OCI-LY1 (cell line): Measurements from ENCODE around the gene VSTM4.

Source experiments
- EZH2 ChIP-seq: fragments of 200-600 bp; sonication (generic), shearing (Covaris generic); IDR thresholded peaks from 2 replicates; pipeline ENCODE4 v1.8.0; 2017; ENCODE audit warnings: borderline replicate concordance, mixed run types, mild to moderate bottlenecking, antibody characterized with exemption, low read length, moderate library complexity, mixed read lengths
- TF ChIP-seq, protein P1 (sequence below): fragments of 200-600 bp; sonication (generic), shearing (Covaris generic); IDR thresholded peaks from 2 replicates; pipeline ENCODE4 v1.5.1; 2017; ENCODE audit warnings: mild to moderate bottlenecking, antibody characterized with exemption, low read length, moderate library complexity, mixed read lengths

DNA sequence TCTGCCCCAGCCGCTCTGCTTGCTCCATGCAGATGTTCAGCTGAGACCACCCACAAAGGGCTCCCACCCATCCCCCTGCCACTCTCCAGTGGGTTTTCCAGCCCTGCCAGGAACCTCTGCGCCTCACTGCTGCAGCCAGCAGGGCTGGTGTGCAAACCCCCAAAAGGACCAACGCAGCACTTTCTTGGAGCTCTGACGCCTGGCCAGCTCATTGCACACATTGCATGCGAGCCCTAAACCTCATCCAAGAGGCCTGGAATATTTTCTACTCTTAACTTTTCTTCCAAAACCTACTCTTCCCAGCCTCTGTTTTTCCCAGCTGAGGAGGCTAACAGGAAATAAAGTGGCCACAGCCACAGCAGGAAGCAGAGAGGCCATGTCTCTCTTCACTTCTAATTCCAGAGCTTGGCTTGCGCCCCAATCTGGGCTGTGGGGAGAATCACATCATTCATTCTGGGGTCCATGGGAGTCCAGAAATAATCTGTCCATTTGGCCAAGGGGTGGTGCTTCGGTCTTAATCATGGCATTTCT is 23.1 kb upstream of the VSTM4 start:
- TF ChIP-seq EZH2: no peak
- TF ChIP-seq, protein P1, sequence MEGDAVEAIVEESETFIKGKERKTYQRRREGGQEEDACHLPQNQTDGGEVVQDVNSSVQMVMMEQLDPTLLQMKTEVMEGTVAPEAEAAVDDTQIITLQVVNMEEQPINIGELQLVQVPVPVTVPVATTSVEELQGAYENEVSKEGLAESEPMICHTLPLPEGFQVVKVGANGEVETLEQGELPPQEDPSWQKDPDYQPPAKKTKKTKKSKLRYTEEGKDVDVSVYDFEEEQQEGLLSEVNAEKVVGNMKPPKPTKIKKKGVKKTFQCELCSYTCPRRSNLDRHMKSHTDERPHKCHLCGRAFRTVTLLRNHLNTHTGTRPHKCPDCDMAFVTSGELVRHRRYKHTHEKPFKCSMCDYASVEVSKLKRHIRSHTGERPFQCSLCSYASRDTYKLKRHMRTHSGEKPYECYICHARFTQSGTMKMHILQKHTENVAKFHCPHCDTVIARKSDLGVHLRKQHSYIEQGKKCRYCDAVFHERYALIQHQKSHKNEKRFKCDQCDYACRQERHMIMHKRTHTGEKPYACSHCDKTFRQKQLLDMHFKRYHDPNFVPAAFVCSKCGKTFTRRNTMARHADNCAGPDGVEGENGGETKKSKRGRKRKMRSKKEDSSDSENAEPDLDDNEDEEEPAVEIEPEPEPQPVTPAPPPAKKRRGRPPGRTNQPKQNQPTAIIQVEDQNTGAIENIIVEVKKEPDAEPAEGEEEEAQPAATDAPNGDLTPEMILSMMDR: no peak
